ENCODE data around the gene RNF111.
"Not testable (repeated sequence)": the region's sequence is repeated elsewhere in the genome, so short reads cannot be mapped to it uniquely, and the experiment has no call there.

Gene RNF111

DNA sequence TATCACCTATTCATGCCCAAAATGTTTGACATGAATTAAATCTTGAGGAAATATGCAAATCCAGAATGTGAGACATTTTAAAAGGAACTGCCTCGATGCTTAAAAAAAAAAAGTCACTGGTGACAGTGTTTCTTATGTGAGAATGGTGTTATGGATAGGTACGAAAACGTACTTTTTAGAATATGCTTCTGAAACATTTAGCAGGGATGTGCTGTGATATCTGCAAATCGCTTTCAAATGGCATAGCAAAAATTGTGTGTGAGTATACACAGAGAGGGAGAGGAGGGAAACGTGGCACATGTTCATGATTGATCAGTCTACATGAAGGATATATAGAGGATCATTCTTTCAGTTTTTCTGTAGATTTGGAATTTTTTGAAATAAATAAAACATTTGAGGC lies 133.5 kb downstream of the RNF111 start:
- no peak for DNase-seq (ENCODE audit: low spot score)
- no peak for TF ChIP-seq CTCF (IDR thresholded peaks at IDR 0.05)

DNA sequence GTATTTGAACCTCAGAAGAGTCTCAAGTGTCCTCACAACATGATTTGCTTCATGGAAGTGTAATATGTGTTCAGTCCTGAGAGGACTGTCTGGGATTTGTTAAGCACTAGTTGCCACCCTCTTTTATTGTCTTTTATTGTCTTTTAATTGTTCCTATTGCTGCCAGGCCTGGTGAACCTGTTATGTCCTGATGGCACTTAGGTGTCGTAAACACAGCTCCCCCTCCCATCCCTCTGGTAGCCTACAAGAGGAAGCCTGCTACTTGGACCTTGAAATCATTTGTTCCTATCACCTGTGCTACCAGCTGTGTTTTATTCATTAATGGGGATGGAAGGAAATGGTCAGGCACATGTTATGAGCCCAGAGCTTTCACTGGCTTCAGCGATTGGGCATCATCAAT lies 136.8 kb downstream of the RNF111 start:
- TF ChIP-seq CTCF (IDR thresholded peaks at IDR 0.05): no peak
- Histone ChIP-seq H3K27ac (no peak overlapping the region), H3K4me3 (no peak overlapping the region)
- no peak for DNase-seq (ENCODE audit: low spot score)

More for the DNA sequence above, 133.5 kb downstream of the RNF111 start:
- H3K27ac ChIP-seq: no peak overlapping the region
- H3K4me3 ChIP-seq: no peak overlapping the region

DNA sequence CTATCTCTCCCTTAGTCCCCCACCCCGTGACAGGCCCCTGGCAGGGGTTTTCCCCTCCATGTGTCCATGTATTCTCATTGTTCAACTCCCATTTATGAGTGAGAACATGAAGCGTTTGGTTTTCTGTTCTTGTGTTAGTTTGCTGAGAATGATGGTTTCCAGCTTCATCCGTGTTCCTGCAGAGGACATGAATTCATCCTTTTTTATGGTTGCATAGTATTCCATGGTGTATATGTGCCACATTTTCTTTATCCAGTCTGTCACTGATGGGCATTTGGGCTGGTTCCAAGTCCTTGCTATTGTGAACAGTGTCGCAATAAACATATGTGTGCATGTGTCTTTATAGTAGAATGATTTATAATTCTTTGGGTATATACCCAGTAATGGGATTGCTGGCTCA lies 138.2 kb downstream of the RNF111 start:
- DNase-seq (ENCODE audit: low spot score); H3K4me3 ChIP-seq; H3K27ac ChIP-seq: not testable (repeated sequence)

DNA sequence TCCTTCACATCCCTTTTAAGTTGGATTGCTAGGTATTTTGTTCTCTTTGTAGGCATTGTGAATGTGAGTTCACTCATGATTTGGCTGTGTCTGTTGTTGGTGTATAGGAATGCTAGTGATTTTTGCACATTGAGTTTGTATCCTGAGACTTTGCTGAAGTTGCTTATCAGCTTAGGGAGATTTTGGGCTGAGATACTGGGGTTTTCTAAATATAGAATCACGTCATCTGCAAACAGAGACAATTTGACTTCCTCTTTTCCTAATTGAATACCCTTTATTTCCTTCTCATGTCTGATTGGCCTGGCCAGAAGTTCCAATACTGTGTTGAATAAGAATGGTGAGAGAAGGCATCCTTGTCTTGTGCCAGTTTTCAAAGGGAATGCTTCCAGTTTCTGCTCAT lies 139.8 kb downstream of the RNF111 start:
- H3K27ac ChIP-seq; H3K4me3 ChIP-seq; DNase-seq (ENCODE audit: low spot score): not testable (repeated sequence)

DNA sequence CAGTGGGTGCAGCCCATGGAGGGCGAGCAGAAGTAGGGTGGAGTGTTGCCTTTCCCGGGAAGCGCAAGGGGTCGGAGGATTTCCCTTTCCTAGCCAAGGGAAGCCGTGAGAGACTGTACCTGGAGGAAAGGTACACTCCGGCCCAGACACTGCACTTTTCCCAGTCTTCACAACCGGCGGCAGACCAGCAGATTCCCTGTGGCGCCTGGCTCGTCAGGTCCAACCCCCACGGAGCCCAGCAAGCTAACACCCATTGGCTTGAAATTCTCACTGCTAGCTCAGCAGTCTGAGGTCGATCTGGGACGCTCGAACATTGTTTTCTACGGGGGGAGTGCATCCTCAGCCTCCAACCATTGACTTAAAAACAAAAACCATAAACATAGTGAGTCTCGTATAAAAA lies 144.0 kb downstream of the RNF111 start:
- no peak for TF ChIP-seq CTCF (IDR thresholded peaks at IDR 0.05)
- no peak overlapping the region for H3K4me3 ChIP-seq
- H3K27ac ChIP-seq: no peak overlapping the region
- DNase-seq (ENCODE audit: low spot score): no peak

GRCh38 chr15:59131969-59132562 lies 144.6 kb downstream of the RNF111 start:
- no peak for DNase-seq (ENCODE audit: low spot score)
- H3K27ac ChIP-seq: no peak overlapping the region
- H3K4me3 ChIP-seq: no peak overlapping the region
- no peak for TF ChIP-seq CTCF (IDR thresholded peaks at IDR 0.05)

DNA sequence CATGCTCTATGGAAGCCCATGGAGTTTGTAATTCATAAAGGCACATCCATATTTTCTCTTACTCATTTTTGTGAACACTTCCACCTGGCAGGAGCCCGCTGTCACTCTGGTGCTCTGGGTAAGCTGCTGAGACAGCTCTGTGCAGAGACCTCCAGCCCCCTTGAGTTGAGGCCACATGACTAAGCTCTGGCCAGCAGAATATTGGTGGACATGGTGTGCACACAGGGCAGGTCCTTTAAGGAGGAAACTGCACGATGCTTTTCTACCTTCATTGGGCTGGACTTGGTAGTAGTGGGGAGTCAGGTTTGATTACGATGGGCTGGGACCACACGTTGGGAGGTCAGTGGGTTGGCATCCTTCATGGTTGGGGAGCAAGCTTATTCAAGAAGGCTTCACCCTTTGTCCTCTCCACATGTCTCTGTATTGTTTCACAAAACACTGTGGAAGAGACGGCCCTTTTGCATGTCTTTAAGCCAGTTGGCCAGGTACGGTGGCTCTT lies 146.5 kb downstream of the RNF111 start:
- H3K27ac ChIP-seq: no peak overlapping the region
- H3K4me3 ChIP-seq: no peak overlapping the region
- no peak for TF ChIP-seq CTCF (IDR thresholded peaks at IDR 0.05)
- no peak for DNase-seq (ENCODE audit: low spot score)

- H3K27ac ChIP-seq: no peak overlapping the region
- TF ChIP-seq CTCF (IDR thresholded peaks at IDR 0.05): no peak
- H3K4me3 ChIP-seq: no peak overlapping the region
- DNase-seq (ENCODE audit: low spot score): no peak
Observed at GRCh38 chr15:59137566-59137965, 150.1 kb downstream of the RNF111 start.

All from coronary artery (tissue), 2 donors.